HFFc6 (cell line): Measurements from ENCODE around the gene PITPNM1. TPM values are rescaled to one million over a fixed set of nuclear protein-coding genes. Genes with fewer than 3 reads are reported as not detected.

Source experiments
- DNase-seq: peaks from one replicate; pipeline ENCODE4 v3.0.0-alpha.2; 2018
- H3K27ac Mint-ChIP-seq: 2 replicates; pipeline ENCODE4 v1.8.0; 2020; ENCODE audit warnings: mild to moderate bottlenecking, mixed read lengths
- H3K27me3 Mint-ChIP-seq: 2 replicates; pipeline ENCODE4 v1.8.0; 2021; ENCODE audit warnings: mild to moderate bottlenecking, moderate library complexity, mixed read lengths; ENCODE audit not compliant: insufficient read depth
- H3K36me3 Mint-ChIP-seq: 2 replicates; pipeline ENCODE4 v1.8.0; 2021; ENCODE audit warnings: low read depth, mixed read lengths
- H3K4me1 Mint-ChIP-seq: 2 replicates; pipeline ENCODE4 v1.8.0; 2020; ENCODE audit warnings: low read depth, mixed read lengths
- H3K4me3 Mint-ChIP-seq: 2 replicates; pipeline ENCODE4 v1.8.0; 2020; ENCODE audit warnings: mild to moderate bottlenecking, moderate library complexity, mixed read lengths
- H3K9me3 Mint-ChIP-seq: 2 replicates; pipeline ENCODE4 v1.8.0; 2020; ENCODE audit warnings: mild to moderate bottlenecking, mixed read lengths
- total RNA-seq, 6 experiments: library from RNA; stranded (reverse); fragmentation: NEBNext Ultra II Directional; extraction: Animal tissue kit (Norgen Biotek cat#: 25700); gene quantifications; 2 replicates in 1 of 6; 3 replicates in 5 of 6; pipeline ENCODE4 v1.2.3, GENCODE V29; 2021
- TF ChIP-seq, protein P1 (sequence below): fragments of 200-600 bp; sonication (generic); IDR thresholded peaks from 2 replicates; pipeline ENCODE4 v1.5.0; 2021; ENCODE audit warnings: antibody characterized with exemption, mild to moderate bottlenecking

PITPNM1 gene
- total RNA-seq, 6 experiments from 2014 or later, result 19.6 to 30.3 (median 23.5) TPM

DNA sequence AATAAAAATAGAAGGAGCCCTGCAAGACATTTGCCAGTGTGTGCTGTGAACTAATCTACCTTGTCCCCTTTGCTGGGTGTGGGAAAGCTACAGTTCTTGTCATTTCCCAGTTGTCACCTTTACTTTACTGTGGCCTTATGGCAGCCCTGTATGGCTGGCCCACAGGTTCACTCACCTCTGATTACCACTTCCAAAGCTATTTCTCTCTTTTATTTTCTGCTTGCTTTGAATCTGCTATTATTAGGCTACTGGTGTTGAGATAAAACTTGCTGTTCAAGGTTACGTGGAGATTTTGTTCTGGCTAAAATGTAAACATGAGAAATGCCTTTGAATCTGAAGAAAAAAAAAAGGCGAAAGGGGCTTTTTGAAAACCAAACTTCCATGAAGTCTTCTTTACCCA is 27.7 kb upstream of the PITPNM1 start:
- Mint-ChIP-seq H3K9me3 (peaks cover 29% of the 10 kb centered on the region), H3K4me3 (no peak overlapping the region), H3K27ac (no peak overlapping the region), H3K36me3 (peaks cover 12% of the 10 kb centered on the region), H3K27me3 (no peaks in the 10 kb centered on the region; the same call in none of the 2 replicates), H3K4me1 (no peaks in the 10 kb centered on the region; the same call in none of the 2 replicates)
- TF ChIP-seq, protein P1, sequence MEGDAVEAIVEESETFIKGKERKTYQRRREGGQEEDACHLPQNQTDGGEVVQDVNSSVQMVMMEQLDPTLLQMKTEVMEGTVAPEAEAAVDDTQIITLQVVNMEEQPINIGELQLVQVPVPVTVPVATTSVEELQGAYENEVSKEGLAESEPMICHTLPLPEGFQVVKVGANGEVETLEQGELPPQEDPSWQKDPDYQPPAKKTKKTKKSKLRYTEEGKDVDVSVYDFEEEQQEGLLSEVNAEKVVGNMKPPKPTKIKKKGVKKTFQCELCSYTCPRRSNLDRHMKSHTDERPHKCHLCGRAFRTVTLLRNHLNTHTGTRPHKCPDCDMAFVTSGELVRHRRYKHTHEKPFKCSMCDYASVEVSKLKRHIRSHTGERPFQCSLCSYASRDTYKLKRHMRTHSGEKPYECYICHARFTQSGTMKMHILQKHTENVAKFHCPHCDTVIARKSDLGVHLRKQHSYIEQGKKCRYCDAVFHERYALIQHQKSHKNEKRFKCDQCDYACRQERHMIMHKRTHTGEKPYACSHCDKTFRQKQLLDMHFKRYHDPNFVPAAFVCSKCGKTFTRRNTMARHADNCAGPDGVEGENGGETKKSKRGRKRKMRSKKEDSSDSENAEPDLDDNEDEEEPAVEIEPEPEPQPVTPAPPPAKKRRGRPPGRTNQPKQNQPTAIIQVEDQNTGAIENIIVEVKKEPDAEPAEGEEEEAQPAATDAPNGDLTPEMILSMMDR, result no peak
- no peak for DNase-seq

DNA sequence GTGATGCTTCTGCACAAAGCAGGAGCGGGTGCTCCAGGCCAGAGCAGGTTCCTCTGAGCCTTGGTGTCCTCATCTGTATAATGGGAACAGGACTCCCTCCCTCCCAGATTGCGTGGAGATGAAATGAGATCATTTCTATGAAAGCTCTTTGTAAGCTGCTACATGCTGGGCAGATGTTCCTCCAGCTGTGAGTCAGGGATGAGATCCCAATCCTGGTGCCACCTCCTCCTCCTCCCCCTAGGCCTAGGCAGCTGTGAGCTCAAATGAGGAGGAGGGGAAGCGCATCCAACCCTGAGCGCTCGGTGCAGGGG is 25.1 kb upstream of the PITPNM1 start:
- Mint-ChIP-seq H3K27ac (no peak overlapping the region), H3K4me3 (no peak overlapping the region), H3K9me3 (peaks cover 20% of the 10 kb centered on the region), H3K27me3 (no peaks in the 10 kb centered on the region; the same call in none of the 2 replicates), H3K36me3 (peaks cover 12% of the 10 kb centered on the region), H3K4me1 (no peaks in the 10 kb centered on the region; the same call in 1 of the 2 replicates)
- TF ChIP-seq, protein P1, result no peak
- no peak for DNase-seq

DNA sequence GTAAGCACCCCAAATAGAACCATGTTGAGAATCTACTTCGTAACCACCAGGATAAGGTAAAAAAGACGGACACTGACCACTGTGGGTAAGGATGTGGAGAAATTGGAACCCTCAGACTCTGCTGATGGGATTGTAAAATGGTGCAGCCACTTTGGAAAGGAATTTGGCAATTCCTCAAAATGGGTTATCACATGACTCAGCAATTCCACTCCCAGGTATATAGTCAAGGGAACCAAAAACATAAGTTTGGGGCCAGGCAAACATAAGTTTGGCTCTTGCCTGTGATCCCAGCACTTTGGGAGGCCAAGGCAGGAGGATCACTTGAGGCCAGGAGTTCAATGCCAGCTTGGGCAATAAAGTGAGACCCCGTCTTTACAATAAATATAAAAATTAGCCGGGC is 23.2 kb upstream of the PITPNM1 start:
- Mint-ChIP-seq H3K4me3 (no peak overlapping the region), H3K9me3 (peaks cover 7% of the 10 kb centered on the region), H3K27me3 (no peaks in the 10 kb centered on the region; the same call in none of the 2 replicates), H3K36me3 (peaks cover 5% of the 10 kb centered on the region), H3K27ac (no peak overlapping the region), H3K4me1 (no peaks in the 10 kb centered on the region; the same call in 1 of the 2 replicates)
- TF ChIP-seq, protein P1, result no peak
- no peak for DNase-seq

DNA sequence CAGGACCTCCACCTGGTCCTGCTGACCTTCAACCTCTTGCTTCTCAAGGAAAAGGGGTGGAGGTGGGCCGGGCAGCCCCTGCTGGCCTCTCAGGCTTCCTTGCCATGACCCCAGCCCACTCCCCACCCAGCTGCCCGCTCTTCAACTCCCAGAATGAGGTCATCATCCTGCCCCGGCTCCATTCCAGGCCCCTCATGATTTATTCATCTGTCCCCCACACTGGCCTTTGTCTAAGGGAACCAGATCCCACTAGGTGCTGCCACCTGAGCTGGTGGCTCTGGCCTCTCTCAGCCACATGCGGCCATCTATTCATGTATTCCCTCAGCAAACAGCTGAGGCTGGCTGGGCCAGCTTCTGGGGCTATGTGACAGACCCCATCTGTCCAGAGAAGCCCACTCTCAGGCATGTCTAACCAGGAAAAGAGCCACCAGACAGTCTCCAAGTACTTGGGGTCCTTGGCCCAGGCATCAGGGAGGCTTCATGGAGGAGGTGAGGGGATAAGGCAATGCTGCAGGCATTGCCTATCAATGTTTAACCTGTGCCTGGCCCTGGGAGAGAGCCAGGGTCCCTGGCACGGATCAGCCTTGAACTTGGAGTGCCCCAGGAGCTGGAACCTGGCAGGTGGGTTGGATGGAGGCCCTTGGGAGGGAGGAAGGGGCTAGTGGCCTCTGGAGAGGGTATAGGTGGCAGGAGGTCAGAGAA is 20.3 kb upstream of the PITPNM1 start:
- Mint-ChIP-seq H3K9me3 (no peaks in the 10 kb centered on the region), H3K36me3 (no peaks in the 10 kb centered on the region), H3K4me1 (no peaks in the 10 kb centered on the region; the same call in 1 of the 2 replicates), H3K27me3 (peaks cover 8% of the 10 kb centered on the region), H3K27ac (no peak overlapping the region), H3K4me3 (no peak overlapping the region)
- DNase-seq, result no peak
- TF ChIP-seq, protein P1, result no peak

DNA sequence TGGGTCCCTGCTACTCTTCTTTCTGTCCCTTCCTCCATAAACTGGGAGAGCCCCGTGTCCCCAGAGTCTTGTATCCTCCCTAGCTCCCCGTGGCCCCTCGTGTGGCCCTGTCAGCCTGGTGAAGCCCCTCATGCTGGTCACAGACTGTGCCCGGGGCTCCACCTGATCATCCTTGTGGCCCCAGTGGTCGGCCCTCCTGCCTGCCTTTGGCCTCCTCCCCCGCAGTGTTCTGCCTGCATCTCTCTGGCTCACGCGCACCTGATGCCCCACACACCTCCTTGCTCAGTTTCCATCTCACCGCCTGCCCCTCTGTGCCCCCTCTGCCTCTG is 19.3 kb upstream of the PITPNM1 start:
- DNase-seq, result no peak
- no peak overlapping the region for H3K4me3 Mint-ChIP-seq
- H3K27ac Mint-ChIP-seq, result no peak overlapping the region
- no peaks in the 10 kb centered on the region; the same call in 1 of the 2 replicates for H3K4me1 Mint-ChIP-seq
- peaks cover 8% of the 10 kb centered on the region for H3K27me3 Mint-ChIP-seq
- H3K9me3 Mint-ChIP-seq, result no peaks in the 10 kb centered on the region
- TF ChIP-seq, protein P1, result no peak
- H3K36me3 Mint-ChIP-seq, result no peaks in the 10 kb centered on the region
